SU-DHL-6 (cell line): Measurements from ENCODE around the gene ADCY7.

Source experiments
- H2AFZ ChIP-seq: fragments of 200-600 bp; sonication (generic); 2 replicates; pipeline ENCODE4 v1.6.1; 2014; ENCODE audit warnings: low read depth, mild to moderate bottlenecking, moderate library complexity, mixed read lengths, antibody characterized with exemption, low read length; ENCODE audit not compliant: severe bottlenecking
- H3F3A ChIP-seq: fragments of 200-600 bp; shearing (Covaris generic); 2 replicates; pipeline ENCODE4 v1.6.0; 2016; ENCODE audit warnings: antibody characterized with exemption, mild to moderate bottlenecking; ENCODE audit not compliant: insufficient read depth
- H3K27ac ChIP-seq: fragments of 200-600 bp; sonication (generic); 2 replicates; pipeline ENCODE4 v1.5.1; 2016; ENCODE audit warnings: low read depth, mild to moderate bottlenecking, low read length, moderate library complexity, mixed read lengths
- H3K27me3 ChIP-seq: fragments of 200-600 bp; sonication (generic), shearing (Covaris generic); 2 replicates; pipeline ENCODE4 v1.6.0; 2014; ENCODE audit warnings: mild to moderate bottlenecking, low read length
- H3K36me3 ChIP-seq: fragments of 200-600 bp; sonication (generic); 2 replicates; pipeline ENCODE4 v1.6.1; 2014; ENCODE audit warnings: mild to moderate bottlenecking, low read length, mixed read lengths
- H3K4me2 ChIP-seq: fragments of 300-600, 200-600 bp; shearing (Covaris generic), sonication (generic); 2 replicates; pipeline ENCODE4 v1.6.0; 2014; ENCODE audit warnings: low read length, low read depth, mild to moderate bottlenecking; ENCODE audit not compliant: poor library complexity, severe bottlenecking
- H3K4me3 ChIP-seq: fragments of 200-600 bp; sonication (generic); 2 replicates; pipeline ENCODE4 v1.5.1; 2014; ENCODE audit warnings: antibody characterized with exemption, low read length, mild to moderate bottlenecking, mixed read lengths; ENCODE audit not compliant: insufficient read depth, poor library complexity, severe bottlenecking
- H3K79me2 ChIP-seq: fragments of 200-600 bp; sonication (generic); 2 replicates; pipeline ENCODE4 v1.6.1; 2014; ENCODE audit warnings: mild to moderate bottlenecking, low read length, moderate library complexity; ENCODE audit not compliant: insufficient read depth
- H3K9ac ChIP-seq: fragments of 200-600 bp; sonication (generic); 2 replicates; pipeline ENCODE4 v1.7.0; 2014; ENCODE audit warnings: mild to moderate bottlenecking, low read length
- H3K9me2 ChIP-seq: fragments of 200-600 bp; sonication (generic); replicated peaks from 2 replicates; pipeline ENCODE4 v1.6.1; 2014; ENCODE audit warnings: low read length; ENCODE audit not compliant: insufficient read depth
- H3K9me3 ChIP-seq: fragments of 200-600 bp; sonication (generic); 2 replicates; pipeline ENCODE4 v1.6.1; 2014; ENCODE audit warnings: low read length, mixed read lengths; ENCODE audit not compliant: insufficient read depth
- H4K20me1 ChIP-seq: fragments of 200-600 bp; sonication (generic); 2 replicates; pipeline ENCODE4 v1.6.1; 2014; ENCODE audit warnings: low read depth, mild to moderate bottlenecking, antibody characterized with exemption, low read length, moderate library complexity, mixed read lengths
- EZH2phosphoT487 ChIP-seq: fragments of 200-600 bp; sonication (generic), shearing (Covaris generic); conservative IDR thresholded peaks from 2 replicates; pipeline ENCODE4 v1.6.1; 2018; ENCODE audit warnings: mild to moderate bottlenecking, antibody characterized with exemption, low read length, moderate library complexity, mixed read lengths
- TF ChIP-seq, protein P1 (sequence below): fragments of 200-600 bp; sonication (generic); IDR thresholded peaks from one replicate; pipeline ENCODE4 v1.5.1; 2017; ENCODE audit warnings: antibody characterized with exemption, mild to moderate bottlenecking, low read length, moderate library complexity; ENCODE audit not compliant: insufficient read depth, poor library complexity, severe bottlenecking

Gene ADCY7

DNA sequence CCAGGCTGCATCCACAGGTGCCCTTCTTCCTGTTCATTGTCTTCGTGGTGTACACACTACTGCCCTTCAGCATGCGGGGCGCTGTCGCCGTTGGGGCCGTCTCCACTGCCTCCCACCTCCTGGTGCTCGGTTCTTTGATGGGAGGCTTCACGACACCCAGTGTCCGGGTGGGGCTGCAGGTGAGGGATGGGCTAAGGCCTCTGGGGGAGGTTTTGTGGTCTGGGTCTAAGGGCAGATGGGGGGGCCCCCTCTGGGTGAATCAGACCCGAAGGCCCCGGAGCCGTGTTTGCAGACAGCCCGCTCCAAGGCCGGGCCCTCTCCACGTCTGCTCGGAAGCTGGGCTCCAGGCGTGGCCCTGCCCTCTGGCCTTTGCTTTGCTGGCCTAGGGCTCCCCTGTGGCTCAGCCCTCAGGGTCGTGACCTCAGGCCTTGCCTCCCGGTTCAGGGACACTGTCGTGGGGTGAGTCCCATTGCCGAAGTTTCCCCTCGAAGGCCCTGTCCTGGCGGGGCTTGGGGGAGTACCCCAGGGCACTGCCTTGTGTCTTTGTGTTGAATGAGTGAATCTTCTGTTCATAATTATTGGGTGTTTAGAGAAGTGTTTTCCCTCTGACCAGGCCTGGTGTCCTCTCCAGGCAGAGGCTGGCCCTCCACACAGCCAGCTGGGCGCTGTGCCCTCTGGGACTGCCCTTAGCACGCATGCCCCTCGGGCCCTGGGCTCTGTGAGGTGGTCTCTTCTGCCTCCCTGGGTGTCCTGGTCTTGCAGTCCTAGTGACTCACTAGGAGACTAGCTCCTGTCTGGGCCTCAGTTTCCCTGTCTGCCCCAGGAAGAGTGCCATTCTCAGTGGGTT lies 25.6 kb downstream of the ADCY7 start:
- Histone ChIP-seq H3K27me3 (no peaks in the 10 kb centered on the region), H4K20me1 (no peaks in the 10 kb centered on the region), H3K4me3 (no peak overlapping the region), H3K9me3 (no peaks in the 10 kb centered on the region), H3K27ac (no peak overlapping the region), H3K4me2 (no peak overlapping the region), H3F3A (no peaks in the 10 kb centered on the region), H3K9ac (no peak overlapping the region), H3K79me2 (no peaks in the 10 kb centered on the region), H3K36me3 (no peaks in the 10 kb centered on the region), H2AFZ (no peak overlapping the region), H3K9me2 (no peaks in the 10 kb centered on the region)
- TF ChIP-seq EZH2phosphoT487: no peak
- TF ChIP-seq, protein P1, sequence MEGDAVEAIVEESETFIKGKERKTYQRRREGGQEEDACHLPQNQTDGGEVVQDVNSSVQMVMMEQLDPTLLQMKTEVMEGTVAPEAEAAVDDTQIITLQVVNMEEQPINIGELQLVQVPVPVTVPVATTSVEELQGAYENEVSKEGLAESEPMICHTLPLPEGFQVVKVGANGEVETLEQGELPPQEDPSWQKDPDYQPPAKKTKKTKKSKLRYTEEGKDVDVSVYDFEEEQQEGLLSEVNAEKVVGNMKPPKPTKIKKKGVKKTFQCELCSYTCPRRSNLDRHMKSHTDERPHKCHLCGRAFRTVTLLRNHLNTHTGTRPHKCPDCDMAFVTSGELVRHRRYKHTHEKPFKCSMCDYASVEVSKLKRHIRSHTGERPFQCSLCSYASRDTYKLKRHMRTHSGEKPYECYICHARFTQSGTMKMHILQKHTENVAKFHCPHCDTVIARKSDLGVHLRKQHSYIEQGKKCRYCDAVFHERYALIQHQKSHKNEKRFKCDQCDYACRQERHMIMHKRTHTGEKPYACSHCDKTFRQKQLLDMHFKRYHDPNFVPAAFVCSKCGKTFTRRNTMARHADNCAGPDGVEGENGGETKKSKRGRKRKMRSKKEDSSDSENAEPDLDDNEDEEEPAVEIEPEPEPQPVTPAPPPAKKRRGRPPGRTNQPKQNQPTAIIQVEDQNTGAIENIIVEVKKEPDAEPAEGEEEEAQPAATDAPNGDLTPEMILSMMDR: no peak

GRCh38 chr16:50292566-50292948 lies 26.2 kb downstream of the ADCY7 start:
- TF ChIP-seq, protein P1: no peak
- TF ChIP-seq EZH2phosphoT487: no peak
- Histone ChIP-seq H3K9ac (no peak overlapping the region), H3K79me2 (no peaks in the 10 kb centered on the region), H3K9me3 (no peaks in the 10 kb centered on the region), H3K27ac (no peak overlapping the region), H3K4me2 (no peak overlapping the region), H3K9me2 (no peaks in the 10 kb centered on the region), H4K20me1 (no peaks in the 10 kb centered on the region), H2AFZ (no peak overlapping the region), H3K36me3 (no peaks in the 10 kb centered on the region), H3K27me3 (no peaks in the 10 kb centered on the region), H3K4me3 (no peak overlapping the region), H3F3A (no peaks in the 10 kb centered on the region)

DNA sequence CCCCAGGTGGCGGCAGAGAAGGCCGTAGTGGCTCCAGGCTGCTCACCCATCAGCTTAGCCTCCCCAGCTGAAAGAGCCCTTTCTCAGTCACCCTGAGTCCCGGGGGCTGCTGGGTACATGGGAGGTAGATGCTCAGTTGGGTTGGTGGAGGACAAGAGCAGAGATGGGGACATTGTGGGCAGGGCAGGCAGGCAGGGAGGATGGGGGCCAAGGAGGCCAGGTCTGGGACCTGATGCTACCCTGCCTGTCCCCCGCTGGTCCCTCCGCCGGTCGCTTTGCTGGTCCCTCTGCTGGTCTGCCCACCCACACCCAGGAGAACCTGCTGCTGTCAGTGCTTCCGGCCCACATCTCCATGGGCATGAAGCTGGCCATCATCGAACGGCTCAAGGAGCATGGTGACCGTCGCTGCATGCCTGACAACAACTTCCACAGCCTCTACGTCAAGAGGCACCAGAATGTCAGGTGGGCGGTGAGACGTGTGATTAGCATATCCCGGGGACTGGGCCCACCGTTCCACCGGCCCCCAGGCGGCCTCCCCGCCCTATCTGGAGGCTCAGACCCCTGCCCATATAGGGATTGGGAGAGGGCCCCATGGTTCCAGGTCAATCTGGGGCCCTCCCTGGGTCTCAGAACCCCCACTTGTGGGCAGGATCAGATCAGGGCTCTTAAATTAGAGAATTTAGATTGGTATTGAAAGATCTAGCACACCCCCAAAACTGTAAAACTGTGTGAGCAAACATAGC lies 26.9 kb downstream of the ADCY7 start:
- Histone ChIP-seq H2AFZ (no peak overlapping the region), H3K36me3 (no peaks in the 10 kb centered on the region), H4K20me1 (no peaks in the 10 kb centered on the region), H3K4me3 (no peak overlapping the region), H3K4me2 (no peak overlapping the region), H3K79me2 (no peaks in the 10 kb centered on the region), H3K9me2 (no peaks in the 10 kb centered on the region), H3K9me3 (no peaks in the 10 kb centered on the region), H3F3A (no peaks in the 10 kb centered on the region), H3K27me3 (no peaks in the 10 kb centered on the region), H3K27ac (no peak overlapping the region), H3K9ac (no peak overlapping the region)
- TF ChIP-seq, protein P1: no peak
- TF ChIP-seq EZH2phosphoT487: no peak
